HL-60 (cell line): ENCODE data around the gene PPCS.

Experiments
- CTCF ChIP-seq: IDR thresholded peaks from one replicate; pipeline ENCODE4 v1.5.1; 2011; ENCODE audit warnings: low read length, control low read depth, inconsistent platforms; ENCODE audit not compliant: insufficient read depth
- REST ChIP-seq: IDR thresholded peaks from 2 replicates; pipeline ENCODE4 v1.6.1; 2012; ENCODE audit warnings: low read depth; ENCODE audit not compliant: insufficient replicate concordance

GRCh38 chr1:42424201-42424600 is 32.1 kb upstream of the PPCS start:
- TF ChIP-seq CTCF (no peak), REST (no peak)
